Upper lobe of left lung (tissue), 6 donors: ENCODE measurements around the gene CD1E. TPM values are rescaled to one million over a fixed set of nuclear protein-coding genes. Genes with fewer than 3 reads are reported as not detected.

Source experiments
- ATAC-seq, 2 donors: fragments of 200-7000 bp; cut with Tn5 transposase; one replicate each; pipeline ENCODE4 v1.9.1; 2022; ENCODE audit warnings: mild to moderate bottlenecking in 2 of 2, moderate library complexity in 2 of 2; ENCODE audit not compliant: low FRiP score in 2 of 2
- DNase-seq, 2 donors: peaks; one replicate each; pipeline ENCODE4 v3.0.0-alpha.2; 2019 to 2020
- H3K27ac ChIP-seq, 4 donors: fragments of 200-600 bp; sonication (generic); one replicate each; pipeline ENCODE4 v1.5.1; 2016 to 2019
- H3K27me3 ChIP-seq, 4 donors: fragments of 200-600 bp; sonication (generic); one replicate each; pipeline ENCODE4 v1.5.1; 2017 to 2019
- H3K36me3 ChIP-seq, 4 donors: fragments of 200-600 bp; sonication (generic); one replicate each; pipeline ENCODE4 v1.5.1; 2016 to 2019
- H3K4me1 ChIP-seq, 4 donors: fragments of 200-600 bp; sonication (generic); one replicate each; pipeline ENCODE4 v1.5.1; 2018 to 2019
- H3K4me3 ChIP-seq, 4 donors: fragments of 200-600 bp; sonication (generic); one replicate each; pipeline ENCODE4 v1.5.1; 2017 to 2019; ENCODE audit warnings: mild to moderate bottlenecking in 2 of 4, moderate library complexity in 1 of 4
- H3K9me3 ChIP-seq, 4 donors: fragments of 200-600 bp; sonication (generic); one replicate each; pipeline ENCODE4 v1.5.1; 2018 to 2019
- CTCF ChIP-seq, 6 experiments: fragments of 450-650 bp in 4 of 6; fragments of 200-600 bp in 2 of 6; sonication (generic) in 2 of 6; IDR thresholded peaks; one replicate each; pipeline ENCODE4 v1.5.1; 2016 to 2019; ENCODE audit warnings: antibody characterized with exemption in 6 of 6
- EP300 ChIP-seq, 4 donors: sonication (generic); formaldehyde crosslinking; IDR thresholded peaks; one replicate each; pipeline ENCODE4 v1.5.1; 2017; ENCODE audit warnings: antibody characterized with exemption in 4 of 4, control low read depth in 2 of 4
- POLR2A ChIP-seq, 4 donors: fragments of 450-650 bp; IDR thresholded peaks; one replicate each; pipeline ENCODE4 v1.5.1; 2016 to 2017; ENCODE audit warnings: antibody characterized with exemption in 4 of 4, mild to moderate bottlenecking in 2 of 4
- POLR2AphosphoS5 ChIP-seq, 2 donors: sonication (generic); formaldehyde crosslinking; IDR thresholded peaks; one replicate each; pipeline ENCODE4 v1.5.1; 2017; ENCODE audit warnings: antibody characterized with exemption in 2 of 2
- WGBS, 2 donors: methylation state at CpG; one replicate each; pipeline ENCODE4 v1.1.5; 2017 to 2018; 5-methylcytosine and 5-hydroxymethylcytosine counted together
- total RNA-seq, 6 donors: library from RNA; depleted of rRNA in 4 of 6; stranded (reverse); fragments of >200 nt in 4 of 6; gene quantifications; one replicate each; pipeline versions ENCODE4 v1.1.0 to v1.2.1, GENCODE V29; 2016 to 2021
- donor health status: DM: no; HTN: no; CAD: no; lungs with moderate emphysema.
- donor health status: DM: no; HTN: yes; CAD: no; lungs with severe emphysema.

The CD1E gene
- total RNA-seq, 6 donors from 2014 or later, result 2.1 to 4.0 TPM; not detected in 4

- no peak for ATAC-seq
- 55 to 61% methylated on average over 1 of the region's 1 CpG for whole genome bisulfite sequencing, 2 donors
- H3K36me3 ChIP-seq, result no peaks in the 10 kb centered on the region
- H3K27me3 ChIP-seq, result no peaks in the 10 kb centered on the region
- TF ChIP-seq POLR2A (IDR thresholded peaks at IDR 0.05) (no peak), POLR2AphosphoS5 (IDR thresholded peaks at IDR 0.05) (no peak), EP300 (IDR thresholded peaks at IDR 0.05) (no peak), CTCF (IDR thresholded peaks at IDR 0.05) (no peak)
- DNase-seq, result no peak
- H3K9me3 ChIP-seq, result peaks cover 0 to 26% (median 2%) of the 10 kb centered on the region in 4 donors
- H3K4me1 ChIP-seq, result no peaks in the 10 kb centered on the region
- H3K4me3 ChIP-seq, result no peak overlapping the region
- H3K27ac ChIP-seq, result no peak overlapping the region
Measured at GRCh38 chr1:158374860-158375259, 21.2 kb downstream of the CD1E start.

DNA sequence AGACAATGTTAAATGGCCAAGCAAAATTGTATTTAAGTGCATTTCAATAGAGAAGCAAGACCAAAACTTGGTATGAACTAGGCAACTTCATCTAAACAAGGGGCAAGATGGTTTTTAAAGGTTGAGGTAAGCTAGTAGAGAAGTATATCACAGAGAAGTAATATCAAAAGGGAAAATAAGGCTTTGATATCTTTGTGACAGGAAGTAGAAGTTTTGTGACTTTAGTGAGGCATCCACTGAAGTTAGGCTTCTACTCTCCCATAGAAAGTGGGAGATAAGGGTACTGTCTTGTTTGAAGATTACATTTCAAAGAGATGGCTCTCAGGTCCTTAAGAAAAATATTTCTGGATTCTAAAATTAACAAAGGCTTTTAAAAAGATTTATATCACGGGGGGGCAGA is 36.6 kb downstream of the CD1E start:
- no peak for ATAC-seq
- Histone ChIP-seq H3K9me3 (no peaks in the 10 kb centered on the region), H3K4me1 (no peaks in the 10 kb centered on the region), H3K36me3 (no peaks in the 10 kb centered on the region), H3K4me3 (no peak overlapping the region), H3K27ac (no peak overlapping the region), H3K27me3 (no peaks in the 10 kb centered on the region)
- TF ChIP-seq POLR2A (IDR thresholded peaks at IDR 0.05) (no peak), CTCF (IDR thresholded peaks at IDR 0.05) (no peak), POLR2AphosphoS5 (IDR thresholded peaks at IDR 0.05) (no peak), EP300 (IDR thresholded peaks at IDR 0.05) (no peak)
- 46 to 57% methylated on average over 1 of the region's 1 CpG for WGBS, 2 donors
- DNase-seq, result no peak

- no peaks in the 10 kb centered on the region for H3K36me3 ChIP-seq
- DNase-seq (no peak), ATAC-seq (no peak)
- H3K4me1 ChIP-seq, result no peaks in the 10 kb centered on the region
- TF ChIP-seq CTCF (IDR thresholded peaks at IDR 0.05) (no peak), EP300 (IDR thresholded peaks at IDR 0.05) (no peak), POLR2AphosphoS5 (IDR thresholded peaks at IDR 0.05) (no peak), POLR2A (IDR thresholded peaks at IDR 0.05) (no peak)
- no peak overlapping the region for H3K4me3 ChIP-seq
- H3K9me3 ChIP-seq, result no peaks in the 10 kb centered on the region
- H3K27ac ChIP-seq, result no peak overlapping the region
- no peaks in the 10 kb centered on the region for H3K27me3 ChIP-seq
Measured at GRCh38 chr1:158391099-158391498, 37.4 kb downstream of the CD1E start.

GRCh38 chr1:158393476-158393875 is 39.8 kb downstream of the CD1E start:
- 92 to 95% methylated on average over 5 of the region's 5 CpGs for WGBS, 2 donors
- no peak for DNase-seq

More at GRCh38 chr1:158393476-158393875, 39.8 kb downstream of the CD1E start:
- H3K27ac ChIP-seq, result no peak overlapping the region
- H3K36me3 ChIP-seq, result no peaks in the 10 kb centered on the region
- TF ChIP-seq POLR2A (IDR thresholded peaks at IDR 0.05), result no peak
- TF ChIP-seq POLR2AphosphoS5 (IDR thresholded peaks at IDR 0.05), result no peak
- TF ChIP-seq CTCF (IDR thresholded peaks at IDR 0.05), result no peak
- no peak for TF ChIP-seq EP300 (IDR thresholded peaks at IDR 0.05)
- H3K4me1 ChIP-seq, result no peaks in the 10 kb centered on the region
- no peaks in the 10 kb centered on the region for H3K27me3 ChIP-seq
- no peak for ATAC-seq
- H3K4me3 ChIP-seq, result no peak overlapping the region
- H3K9me3 ChIP-seq, result no peaks in the 10 kb centered on the region
